Upper lobe of left lung (tissue), 6 donors: ENCODE results near the gene ALG2. TPM values are rescaled to one million over a fixed set of nuclear protein-coding genes. Genes with fewer than 3 reads are reported as not detected.

ENCODE experiments used
- ATAC-seq, 2 donors: fragments of 200-7000 bp; cut with Tn5 transposase; one replicate each; pipeline ENCODE4 v1.9.1; 2022; ENCODE audit warnings: mild to moderate bottlenecking in 2 of 2, moderate library complexity in 2 of 2; ENCODE audit not compliant: low FRiP score in 2 of 2
- DNase-seq, 2 donors: peaks; one replicate each; pipeline ENCODE4 v3.0.0-alpha.2; 2019 to 2020
- H3K27ac ChIP-seq, 4 donors: fragments of 200-600 bp; sonication (generic); one replicate each; pipeline ENCODE4 v1.5.1; 2016 to 2019
- H3K27me3 ChIP-seq, 4 donors: fragments of 200-600 bp; sonication (generic); one replicate each; pipeline ENCODE4 v1.5.1; 2017 to 2019
- H3K36me3 ChIP-seq, 4 donors: fragments of 200-600 bp; sonication (generic); one replicate each; pipeline ENCODE4 v1.5.1; 2016 to 2019
- H3K4me1 ChIP-seq, 4 donors: fragments of 200-600 bp; sonication (generic); one replicate each; pipeline ENCODE4 v1.5.1; 2018 to 2019
- H3K4me3 ChIP-seq, 4 donors: fragments of 200-600 bp; sonication (generic); one replicate each; pipeline ENCODE4 v1.5.1; 2017 to 2019; ENCODE audit warnings: mild to moderate bottlenecking in 2 of 4, moderate library complexity in 1 of 4
- H3K9me3 ChIP-seq, 4 donors: fragments of 200-600 bp; sonication (generic); one replicate each; pipeline ENCODE4 v1.5.1; 2018 to 2019
- CTCF ChIP-seq, 6 experiments: fragments of 450-650 bp in 4 of 6; fragments of 200-600 bp in 2 of 6; sonication (generic) in 2 of 6; IDR thresholded peaks; one replicate each; pipeline ENCODE4 v1.5.1; 2016 to 2019; ENCODE audit warnings: antibody characterized with exemption in 6 of 6
- EP300 ChIP-seq, 4 donors: sonication (generic); formaldehyde crosslinking; IDR thresholded peaks; one replicate each; pipeline ENCODE4 v1.5.1; 2017; ENCODE audit warnings: antibody characterized with exemption in 4 of 4, control low read depth in 2 of 4
- POLR2A ChIP-seq, 4 donors: fragments of 450-650 bp; IDR thresholded peaks; one replicate each; pipeline ENCODE4 v1.5.1; 2016 to 2017; ENCODE audit warnings: antibody characterized with exemption in 4 of 4, mild to moderate bottlenecking in 2 of 4
- POLR2AphosphoS5 ChIP-seq, 2 donors: sonication (generic); formaldehyde crosslinking; IDR thresholded peaks; one replicate each; pipeline ENCODE4 v1.5.1; 2017; ENCODE audit warnings: antibody characterized with exemption in 2 of 2
- WGBS, 2 donors: methylation state at CpG; one replicate each; pipeline ENCODE4 v1.1.5; 2017 to 2018; 5-methylcytosine and 5-hydroxymethylcytosine counted together
- small RNA-seq, 4 donors: library from RNA; depleted of rRNA; stranded (forward); fragments of <200 nt; gene quantifications; one replicate each; pipeline ENCODE3, GENCODE V24; 2016
- total RNA-seq, 6 donors: library from RNA; depleted of rRNA in 4 of 6; stranded (reverse); fragments of >200 nt in 4 of 6; gene quantifications; one replicate each; pipeline versions ENCODE4 v1.1.0 to v1.2.1, GENCODE V29; 2016 to 2021
- donor health status: DM: no; HTN: no; CAD: no; lungs with moderate emphysema.
- donor health status: DM: no; HTN: yes; CAD: no; lungs with severe emphysema.

Gene ALG2
- total RNA-seq, 6 donors from 2014 or later = 22.2 to 61.4 (median 41.2) TPM

- Histone ChIP-seq H3K27ac (no peak overlapping the region), H3K9me3 (no peaks in the 10 kb centered on the region), H3K36me3 (no peaks in the 10 kb centered on the region), H3K27me3 (no peaks in the 10 kb centered on the region), H3K4me1 (no peaks in the 10 kb centered on the region), H3K4me3 (no peak overlapping the region)
- ATAC-seq (no peak), DNase-seq (no peak)
- 49 to 72% methylated on average over 3 of the region's 3 CpGs for WGBS, 2 donors
- TF ChIP-seq POLR2A (IDR thresholded peaks at IDR 0.05) (no peak), EP300 (IDR thresholded peaks at IDR 0.05) (no peak), POLR2AphosphoS5 (IDR thresholded peaks at IDR 0.05) (no peak), CTCF (IDR thresholded peaks at IDR 0.05) (no peak)
These were observed 54.0 kb downstream of the ALG2 start for GRCh38 chr9:99167694-99168093.

GRCh38 chr9:99167119-99167518 lies 54.6 kb downstream of the ALG2 start:
- H3K36me3 ChIP-seq = no peaks in the 10 kb centered on the region
- H3K27me3 ChIP-seq = no peaks in the 10 kb centered on the region
- no peak overlapping the region for H3K4me3 ChIP-seq
- DNase-seq = no peak
- no peak overlapping the region for H3K27ac ChIP-seq
- ATAC-seq = no peak
- no peaks in the 10 kb centered on the region for H3K9me3 ChIP-seq
- H3K4me1 ChIP-seq = no peaks in the 10 kb centered on the region
- WGBS, 2 donors = 67 to 74% methylated on average over 4 of the region's 4 CpGs
- TF ChIP-seq EP300 (IDR thresholded peaks at IDR 0.05) (no peak), POLR2AphosphoS5 (IDR thresholded peaks at IDR 0.05) (no peak), POLR2A (IDR thresholded peaks at IDR 0.05) (no peak), CTCF (IDR thresholded peaks at IDR 0.05) (no peak)

Small RNAs within 50 kb of the gene (small RNA-seq; reads per million reads assigned to genes)
- gene RN7SL794P = 0 reads per million in 4 donors

Other genes with a start within 250 kb of the ALG2 start
- gene TGFBR1, start 116.8 kb downstream of the ALG2 start, total RNA-seq = 10 to 100 TPM; 13.6 to 63.1 (median 37.9) TPM
- 100 to 1,000 TPM in 3 of 6 donors, 10 to 100 TPM in 3; 26.2 to 128 (median 95.7) TPM for gene SEC61B, start 340 bp upstream of the ALG2 start, total RNA-seq